HTERT RPE-1 (cell line): ENCODE data around the gene CXCL6.

Experiments
- in situ Hi-C: fragments of 300-500 bp; cut with MboI; formaldehyde crosslinking; loops from 4 replicates; pipeline ENCODE4 v1.14.3; 2020; ENCODE audit warnings: low sequenced_read_pairs

CXCL6 gene

DNA sequence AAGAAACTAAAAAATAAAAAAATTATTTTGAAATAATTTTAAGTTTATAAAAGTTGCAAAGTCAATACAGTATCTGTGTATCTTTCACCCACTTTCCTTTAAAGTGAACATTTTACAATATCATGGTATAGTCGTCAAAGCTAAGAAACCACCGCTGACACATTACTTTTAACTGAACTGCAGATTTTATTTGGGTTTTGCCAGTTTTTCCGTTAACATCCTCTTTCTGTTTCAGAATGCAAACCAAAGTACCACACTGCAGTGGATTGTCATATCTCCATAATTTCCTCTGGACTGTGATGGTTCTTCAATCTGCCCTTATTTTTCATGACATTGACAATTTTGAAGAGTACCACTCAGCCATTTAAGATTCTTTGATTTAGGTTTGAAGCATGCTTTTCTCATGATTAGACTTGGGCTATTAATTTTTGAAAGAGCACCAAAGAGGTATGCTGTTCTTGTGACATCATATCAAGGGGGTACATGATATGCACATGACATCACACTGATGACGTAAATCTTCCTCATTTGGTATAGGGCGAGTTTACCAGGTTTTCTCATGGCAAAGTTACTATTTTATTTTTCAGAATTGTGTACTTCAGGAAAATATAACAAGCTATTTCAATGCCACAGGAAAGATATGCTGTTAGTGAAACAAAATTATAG, 29.1 kb downstream of the CXCL6 start:
- in situ Hi-C loops = no loop called here

DNA sequence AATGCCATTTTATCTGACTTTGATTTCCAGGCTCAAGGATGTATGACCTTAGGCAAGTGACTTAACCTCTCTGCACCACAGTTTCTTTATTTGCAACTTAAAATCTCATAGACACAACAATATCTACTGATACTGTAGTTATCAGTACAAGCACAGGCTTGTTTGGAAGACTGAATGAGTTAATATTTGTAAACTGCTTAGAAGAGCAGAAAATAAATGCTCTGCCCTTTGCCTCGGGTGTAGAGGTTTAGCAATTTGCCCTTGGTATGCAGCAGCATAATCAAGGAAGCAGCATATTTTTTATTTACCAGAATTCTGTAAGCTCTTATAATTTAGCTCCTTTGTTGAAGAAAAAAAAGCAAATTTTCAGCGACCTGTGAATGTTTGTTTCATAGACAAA, 29.8 kb downstream of the CXCL6 start:
- in situ Hi-C loops = no loop called here

DNA sequence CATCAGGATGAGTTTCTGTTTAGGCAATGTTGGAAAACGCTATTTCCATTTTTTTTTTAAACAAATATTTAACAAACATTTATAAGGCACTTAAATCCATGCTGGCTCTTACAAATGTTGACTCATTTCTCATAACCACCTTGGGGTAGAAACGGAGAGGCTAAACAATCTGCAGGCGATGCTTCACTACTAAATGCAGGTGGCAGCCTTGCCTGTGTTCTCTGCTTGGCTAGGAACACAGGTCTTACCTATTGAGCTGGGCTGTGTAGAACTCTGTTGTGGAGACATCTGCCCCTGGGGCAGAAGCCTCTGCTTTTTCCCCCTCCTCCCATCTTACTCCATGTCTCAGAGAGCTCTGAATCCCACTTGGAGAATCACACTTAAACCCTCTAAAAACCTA, 31.3 kb downstream of the CXCL6 start:
- in situ Hi-C loops = no loop called here

DNA sequence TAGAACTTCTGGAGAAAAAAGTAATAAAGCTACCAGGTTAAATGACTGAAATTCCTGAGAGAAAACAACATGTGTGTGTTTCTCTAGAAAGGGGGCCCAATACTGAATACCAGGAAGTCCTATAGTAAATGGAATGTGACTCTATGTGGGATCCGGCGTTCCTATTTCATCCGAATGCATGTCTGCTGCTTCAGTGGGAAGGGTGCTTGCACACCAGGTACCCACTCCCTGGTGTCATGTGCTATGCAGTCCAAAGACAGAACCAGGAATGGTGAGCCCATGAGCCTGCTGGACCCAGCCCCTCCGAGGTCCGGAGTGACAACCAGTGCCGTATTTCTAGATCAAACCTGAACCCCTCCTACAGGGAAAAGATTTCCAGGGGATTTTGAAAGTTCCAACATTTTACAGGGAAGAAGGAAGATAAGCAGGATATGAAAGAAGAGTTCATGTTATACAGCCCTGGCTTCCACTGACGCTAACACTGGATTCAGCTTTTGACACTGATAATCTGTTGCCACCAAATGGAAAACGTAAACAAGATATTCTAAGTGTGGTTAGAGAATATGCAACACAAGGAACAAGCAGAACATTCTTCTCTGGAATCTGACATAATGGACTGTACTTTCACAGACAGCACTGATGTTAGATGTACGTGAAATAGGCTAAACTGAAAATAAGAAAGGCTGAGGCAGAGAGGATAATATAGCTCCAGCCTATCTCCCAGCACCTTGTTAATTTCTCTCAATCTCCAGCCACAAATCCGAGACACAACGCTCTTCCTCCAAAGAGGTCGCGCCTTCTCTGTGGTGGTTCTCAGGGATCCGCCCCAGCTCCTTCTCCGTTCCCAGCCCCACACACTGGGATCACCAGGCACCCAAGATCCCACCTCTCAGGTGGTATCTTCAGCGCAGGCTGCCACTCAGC, 32.0 kb downstream of the CXCL6 start:
- in situ Hi-C loops = no loop called here

GRCh38 chr4:73869130-73870055, 32.9 kb downstream of the CXCL6 start, which contains the start of gene CXCL1:
Gene CXCL1, plus strand, starts transcription at chr4:73869393. Its CDS starts 78 bp downstream, at chr4:73869471.
- in situ Hi-C loops = no loop called here

GRCh38 chr4:73870260-73870659, 33.8 kb downstream of the CXCL6 start:
- in situ Hi-C loops = no loop called here

DNA sequence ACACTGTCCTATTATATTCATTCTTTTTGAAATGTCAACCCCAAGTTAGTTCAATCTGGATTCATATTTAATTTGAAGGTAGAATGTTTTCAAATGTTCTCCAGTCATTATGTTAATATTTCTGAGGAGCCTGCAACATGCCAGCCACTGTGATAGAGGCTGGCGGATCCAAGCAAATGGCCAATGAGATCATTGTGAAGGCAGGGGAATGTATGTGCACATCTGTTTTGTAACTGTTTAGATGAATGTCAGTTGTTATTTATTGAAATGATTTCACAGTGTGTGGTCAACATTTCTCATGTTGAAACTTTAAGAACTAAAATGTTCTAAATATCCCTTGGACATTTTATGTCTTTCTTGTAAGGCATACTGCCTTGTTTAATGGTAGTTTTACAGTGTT, 34.3 kb downstream of the CXCL6 start:
- in situ Hi-C loops = no loop called here

- in situ Hi-C loops = no loop called here
Measured at GRCh38 chr4:73871511-73872310, 35.2 kb downstream of the CXCL6 start.

- in situ Hi-C loops = no loop called here
Measured at GRCh38 chr4:73872316-73873108, 36.0 kb downstream of the CXCL6 start.

DNA sequence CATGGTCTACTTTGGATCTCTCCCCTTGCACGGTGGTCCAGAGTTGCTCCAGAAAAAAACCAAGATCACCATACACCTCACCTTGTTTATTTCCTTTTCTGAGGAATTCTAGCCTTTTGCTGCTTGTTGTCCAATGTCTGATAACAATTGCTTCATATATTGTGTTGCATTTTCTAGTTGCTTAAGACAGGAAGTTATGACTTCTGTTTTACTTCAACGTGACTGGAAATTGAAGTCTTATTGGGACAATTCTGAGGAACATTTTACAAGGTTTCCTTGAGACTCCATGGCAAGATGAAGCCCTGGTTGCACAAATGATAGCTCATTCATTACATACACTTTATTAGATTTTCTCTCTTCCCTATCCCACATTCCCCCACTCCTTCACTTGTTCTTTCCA, 37.9 kb downstream of the CXCL6 start:
- in situ Hi-C loops = no loop called here

DNA sequence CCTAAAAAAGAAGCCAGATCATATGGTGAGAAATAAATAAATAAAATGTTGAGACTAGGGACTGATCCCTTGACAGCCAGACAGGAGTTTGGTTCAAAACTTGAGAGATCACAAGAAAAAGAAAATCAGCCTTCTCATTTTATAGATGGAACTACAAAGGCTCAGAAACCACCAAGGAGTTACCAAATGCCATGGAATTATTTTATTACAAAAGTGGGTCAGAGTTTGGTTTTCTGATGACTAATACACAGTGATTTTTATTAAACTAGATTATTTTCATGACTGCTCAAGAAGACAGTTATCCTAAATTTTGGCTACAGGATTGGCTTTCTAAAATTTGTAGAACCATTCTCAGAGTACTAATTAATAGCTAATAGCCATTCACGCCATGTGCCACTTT, 38.9 kb downstream of the CXCL6 start:
- in situ Hi-C loops = no loop called here

GRCh38 chr4:73883306-73883705, 46.8 kb downstream of the CXCL6 start:
- in situ Hi-C loops = no loop called here

GRCh38 chr4:73885574-73886267, 49.2 kb downstream of the CXCL6 start:
- in situ Hi-C loops = no loop called here
